Measurements from ENCODE around the gene EIF2A. TPM values are rescaled to one million over a fixed set of nuclear protein-coding genes. Genes with fewer than 3 reads are reported as not detected.

The EIF2A gene
- total and polyA plus RNA-seq, 2 of the 13 experiments (the other 11 are each of a cell fraction or from before 2014, with no cell fraction given): 124 to 139 TPM

DNA sequence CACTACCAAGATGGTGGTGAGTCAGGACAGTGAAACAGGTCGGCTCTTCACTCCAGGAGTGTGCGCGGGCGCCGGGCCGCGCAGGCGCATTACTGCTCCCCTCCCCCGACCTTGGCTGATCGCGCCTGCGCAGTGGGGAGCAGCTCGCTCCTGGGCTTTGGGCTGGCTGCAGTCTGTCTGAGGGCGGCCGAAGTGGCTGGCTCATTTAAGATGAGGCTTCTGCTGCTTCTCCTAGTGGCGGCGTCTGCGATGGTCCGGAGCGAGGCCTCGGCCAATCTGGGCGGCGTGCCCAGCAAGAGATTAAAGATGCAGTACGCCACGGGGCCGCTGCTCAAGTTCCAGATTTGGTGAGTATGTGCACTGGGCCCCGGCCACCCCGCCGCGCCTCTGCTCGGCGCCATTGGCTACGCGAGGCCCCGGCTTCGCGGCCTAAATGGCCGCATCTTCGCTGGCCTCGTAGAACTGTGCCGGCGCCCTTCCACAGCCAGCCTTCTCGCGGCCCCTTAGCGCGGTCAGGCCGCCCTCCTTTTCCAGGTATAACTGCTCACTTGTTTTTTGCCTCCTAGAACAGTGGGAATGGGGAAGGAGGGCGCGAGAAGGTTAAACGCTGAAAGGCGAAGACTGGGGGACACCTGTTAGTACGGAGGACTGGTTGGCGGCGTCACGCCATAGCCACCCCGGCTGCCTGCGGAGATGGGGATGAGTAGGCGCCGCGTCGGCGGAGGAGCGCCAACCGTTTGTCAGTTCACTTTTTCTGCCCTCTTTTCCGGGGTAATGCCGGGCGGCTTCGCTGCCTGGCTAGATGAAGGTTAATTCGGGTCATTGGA is 56.8 kb downstream of the EIF2A start, which contains the start of gene SELENOT (continued):
- no peak for TF ChIP-seq NCOR1 (IDR thresholded peaks at IDR 0.05; ENCODE audit: borderline replicate concordance, low read length)
- TF ChIP-seq RARG (CRISPR knock-in tag; IDR thresholded peaks at IDR 0.05; ENCODE audit: low read depth): no peak
- TF ChIP-seq, protein P1, sequence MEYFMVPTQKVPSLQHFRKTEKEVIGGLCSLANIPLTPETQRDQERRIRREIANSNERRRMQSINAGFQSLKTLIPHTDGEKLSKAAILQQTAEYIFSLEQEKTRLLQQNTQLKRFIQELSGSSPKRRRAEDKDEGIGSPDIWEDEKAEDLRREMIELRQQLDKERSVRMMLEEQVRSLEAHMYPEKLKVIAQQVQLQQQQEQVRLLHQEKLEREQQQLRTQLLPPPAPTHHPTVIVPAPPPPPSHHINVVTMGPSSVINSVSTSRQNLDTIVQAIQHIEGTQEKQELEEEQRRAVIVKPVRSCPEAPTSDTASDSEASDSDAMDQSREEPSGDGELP (IDR thresholded peaks at IDR 0.05; ENCODE audit: borderline replicate concordance, low read depth): peak; percentile 26; the same call in 1 of the 2 replicates
- peak; percentile 58; the same call in 1 of the 2 replicates for TF ChIP-seq LCORL (IDR thresholded peaks at IDR 0.05)
- peak; percentile 61 for TF ChIP-seq LCORL (CRISPR knock-in tag; IDR thresholded peaks at IDR 0.05)
- TF ChIP-seq ZNF263 (CRISPR knock-in tag; IDR thresholded peaks at IDR 0.05): peak; percentile 60; the same call in 1 of the 2 replicates
- no peak for TF ChIP-seq ELF4 (CRISPR knock-in tag; IDR thresholded peaks at IDR 0.05; ENCODE audit: borderline replicate concordance)
- peak; percentile 91 for TF ChIP-seq ZNF563 (CRISPR knock-in tag; IDR thresholded peaks at IDR 0.05)
- TF ChIP-seq SALL2 (CRISPR knock-in tag; IDR thresholded peaks at IDR 0.05): peak; percentile 83
- no peak for TF ChIP-seq ZNF543 (CRISPR knock-in tag; IDR thresholded peaks at IDR 0.05)
- TF ChIP-seq TSC22D2 (CRISPR knock-in tag; IDR thresholded peaks at IDR 0.05; ENCODE audit: borderline replicate concordance): peak; percentile 50; the same call in 1 of the 2 replicates
- TF ChIP-seq, protein P2, sequence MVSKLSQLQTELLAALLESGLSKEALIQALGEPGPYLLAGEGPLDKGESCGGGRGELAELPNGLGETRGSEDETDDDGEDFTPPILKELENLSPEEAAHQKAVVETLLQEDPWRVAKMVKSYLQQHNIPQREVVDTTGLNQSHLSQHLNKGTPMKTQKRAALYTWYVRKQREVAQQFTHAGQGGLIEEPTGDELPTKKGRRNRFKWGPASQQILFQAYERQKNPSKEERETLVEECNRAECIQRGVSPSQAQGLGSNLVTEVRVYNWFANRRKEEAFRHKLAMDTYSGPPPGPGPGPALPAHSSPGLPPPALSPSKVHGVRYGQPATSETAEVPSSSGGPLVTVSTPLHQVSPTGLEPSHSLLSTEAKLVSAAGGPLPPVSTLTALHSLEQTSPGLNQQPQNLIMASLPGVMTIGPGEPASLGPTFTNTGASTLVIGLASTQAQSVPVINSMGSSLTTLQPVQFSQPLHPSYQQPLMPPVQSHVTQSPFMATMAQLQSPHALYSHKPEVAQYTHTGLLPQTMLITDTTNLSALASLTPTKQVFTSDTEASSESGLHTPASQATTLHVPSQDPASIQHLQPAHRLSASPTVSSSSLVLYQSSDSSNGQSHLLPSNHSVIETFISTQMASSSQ (IDR thresholded peaks at IDR 0.05; ENCODE audit: low read depth): no peak
- TF ChIP-seq, protein P2 (CRISPR knock-in tag; IDR thresholded peaks at IDR 0.05; ENCODE audit: borderline replicate concordance): no peak
- peak; percentile 89 for TF ChIP-seq ZSCAN31 (CRISPR knock-in tag; IDR thresholded peaks at IDR 0.05; ENCODE audit: low read depth)
- TF ChIP-seq SP140L (CRISPR knock-in tag; IDR thresholded peaks at IDR 0.05; ENCODE audit: borderline replicate concordance): no peak
- TF ChIP-seq MXI1 (IDR thresholded peaks at IDR 0.05; ENCODE audit: borderline replicate concordance, low read depth, low read length): peak; percentile 73; the same call in 1 of the 3 replicates
- TF ChIP-seq, protein P3, sequence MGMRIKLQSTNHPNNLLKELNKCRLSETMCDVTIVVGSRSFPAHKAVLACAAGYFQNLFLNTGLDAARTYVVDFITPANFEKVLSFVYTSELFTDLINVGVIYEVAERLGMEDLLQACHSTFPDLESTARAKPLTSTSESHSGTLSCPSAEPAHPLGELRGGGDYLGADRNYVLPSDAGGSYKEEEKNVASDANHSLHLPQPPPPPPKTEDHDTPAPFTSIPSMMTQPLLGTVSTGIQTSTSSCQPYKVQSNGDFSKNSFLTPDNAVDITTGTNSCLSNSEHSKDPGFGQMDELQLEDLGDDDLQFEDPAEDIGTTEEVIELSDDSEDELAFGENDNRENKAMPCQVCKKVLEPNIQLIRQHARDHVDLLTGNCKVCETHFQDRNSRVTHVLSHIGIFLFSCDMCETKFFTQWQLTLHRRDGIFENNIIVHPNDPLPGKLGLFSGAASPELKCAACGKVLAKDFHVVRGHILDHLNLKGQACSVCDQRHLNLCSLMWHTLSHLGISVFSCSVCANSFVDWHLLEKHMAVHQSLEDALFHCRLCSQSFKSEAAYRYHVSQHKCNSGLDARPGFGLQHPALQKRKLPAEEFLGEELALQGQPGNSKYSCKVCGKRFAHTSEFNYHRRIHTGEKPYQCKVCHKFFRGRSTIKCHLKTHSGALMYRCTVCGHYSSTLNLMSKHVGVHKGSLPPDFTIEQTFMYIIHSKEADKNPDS (CRISPR knock-in tag; IDR thresholded peaks at IDR 0.05): peak; percentile 27; the same call in 1 of the 2 replicates
- peak; percentile 18; the same call in 1 of the 2 replicates for TF ChIP-seq DNMT3B (CRISPR knock-in tag; conservative IDR thresholded peaks at IDR 0.05)
- peak; percentile 53; the same call in 1 of the 2 replicates for TF ChIP-seq ZNF891 (CRISPR knock-in tag; IDR thresholded peaks at IDR 0.05)
- no peak; the same call in 1 of the 2 replicates for TF ChIP-seq ZNF235 (CRISPR knock-in tag; IDR thresholded peaks at IDR 0.05; ENCODE audit: borderline replicate concordance)
- TF ChIP-seq TBX2 (CRISPR knock-in tag; IDR thresholded peaks at IDR 0.05; ENCODE audit: borderline replicate concordance): no peak; the same call in 1 of the 2 replicates
- no peak for TF ChIP-seq DNMT1 (CRISPR knock-in tag; IDR thresholded peaks at IDR 0.05)
